ENCODE measurements around the gene TNFRSF13B. TPM values are rescaled to one million over a fixed set of nuclear protein-coding genes. Genes with fewer than 3 reads are reported as not detected.

The TNFRSF13B gene
- total RNA-seq, 1 donor from 2014 or later: not detected

- intact Hi-C loops (cut with DNase I): no loop called here
- no peak overlapping the region for H3K27ac ChIP-seq
- no peaks in the 10 kb centered on the region for H3K36me3 ChIP-seq
- H3K4me1 ChIP-seq: no peaks in the 10 kb centered on the region
- no peaks in the 10 kb centered on the region for H3K27me3 ChIP-seq
- H3K9me3 ChIP-seq: no peaks in the 10 kb centered on the region
- TF ChIP-seq, protein P1, sequence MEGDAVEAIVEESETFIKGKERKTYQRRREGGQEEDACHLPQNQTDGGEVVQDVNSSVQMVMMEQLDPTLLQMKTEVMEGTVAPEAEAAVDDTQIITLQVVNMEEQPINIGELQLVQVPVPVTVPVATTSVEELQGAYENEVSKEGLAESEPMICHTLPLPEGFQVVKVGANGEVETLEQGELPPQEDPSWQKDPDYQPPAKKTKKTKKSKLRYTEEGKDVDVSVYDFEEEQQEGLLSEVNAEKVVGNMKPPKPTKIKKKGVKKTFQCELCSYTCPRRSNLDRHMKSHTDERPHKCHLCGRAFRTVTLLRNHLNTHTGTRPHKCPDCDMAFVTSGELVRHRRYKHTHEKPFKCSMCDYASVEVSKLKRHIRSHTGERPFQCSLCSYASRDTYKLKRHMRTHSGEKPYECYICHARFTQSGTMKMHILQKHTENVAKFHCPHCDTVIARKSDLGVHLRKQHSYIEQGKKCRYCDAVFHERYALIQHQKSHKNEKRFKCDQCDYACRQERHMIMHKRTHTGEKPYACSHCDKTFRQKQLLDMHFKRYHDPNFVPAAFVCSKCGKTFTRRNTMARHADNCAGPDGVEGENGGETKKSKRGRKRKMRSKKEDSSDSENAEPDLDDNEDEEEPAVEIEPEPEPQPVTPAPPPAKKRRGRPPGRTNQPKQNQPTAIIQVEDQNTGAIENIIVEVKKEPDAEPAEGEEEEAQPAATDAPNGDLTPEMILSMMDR (IDR thresholded peaks at IDR 0.05): no peak
- no peak overlapping the region for H3K4me3 ChIP-seq
- DNase-seq (ENCODE audit: low spot score in 2 of 2): peak in 1 of 2 donors; percentile 39
Measured at GRCh38 chr17:16926571-16927451, 45.1 kb downstream of the TNFRSF13B start.

GRCh38 chr17:16926061-16926511, 45.8 kb downstream of the TNFRSF13B start:
- TF ChIP-seq, protein P1 (IDR thresholded peaks at IDR 0.05): no peak
- peak in 1 of 2 donors; percentile 55 for DNase-seq (ENCODE audit: low spot score in 2 of 2)
- Histone ChIP-seq H3K27me3 (no peaks in the 10 kb centered on the region), H3K4me3 (no peak overlapping the region), H3K27ac (no peak overlapping the region), H3K4me1 (no peaks in the 10 kb centered on the region), H3K9me3 (no peaks in the 10 kb centered on the region), H3K36me3 (no peaks in the 10 kb centered on the region)
- intact Hi-C loops (cut with DNase I): no loop called here

DNA sequence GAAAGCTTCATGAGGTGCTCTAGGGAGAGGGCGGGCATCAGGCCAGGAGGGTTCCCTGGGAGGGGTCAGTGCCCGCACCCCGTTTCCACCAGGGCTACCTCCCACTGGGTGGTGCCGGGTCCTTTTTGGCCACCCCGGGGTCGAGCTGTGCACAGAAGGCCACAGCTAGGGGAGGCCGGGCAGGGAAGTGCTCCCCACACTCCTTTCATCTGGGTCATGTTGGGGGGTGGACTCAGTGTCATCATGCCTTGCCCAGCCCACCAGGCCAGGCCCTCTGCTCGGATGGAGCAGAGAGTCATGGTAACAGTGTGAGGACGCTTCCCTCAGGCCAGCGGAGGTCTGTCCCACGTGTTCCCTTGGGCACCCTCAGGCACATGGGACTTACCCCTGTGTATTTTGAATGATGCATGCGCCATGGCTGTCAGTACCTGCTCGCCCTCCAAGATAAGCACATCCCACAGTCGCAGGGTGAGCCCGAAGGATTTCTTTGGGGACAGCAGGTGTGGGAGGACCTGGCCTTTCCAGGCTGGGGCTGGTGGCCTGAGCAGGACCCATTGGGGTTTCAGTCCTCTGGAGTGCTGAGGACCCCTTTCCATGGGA, 46.4 kb downstream of the TNFRSF13B start:
- H3K9me3 ChIP-seq: no peaks in the 10 kb centered on the region
- no peaks in the 10 kb centered on the region for H3K36me3 ChIP-seq
- no peaks in the 10 kb centered on the region for H3K4me1 ChIP-seq
- intact Hi-C loops (cut with DNase I): no loop called here
- DNase-seq (ENCODE audit: low spot score in 2 of 2): peak in 1 of 2 donors; percentile 46
- no peak overlapping the region for H3K4me3 ChIP-seq
- H3K27me3 ChIP-seq: no peaks in the 10 kb centered on the region
- no peak overlapping the region for H3K27ac ChIP-seq
- TF ChIP-seq, protein P1 (IDR thresholded peaks at IDR 0.05): no peak

DNA sequence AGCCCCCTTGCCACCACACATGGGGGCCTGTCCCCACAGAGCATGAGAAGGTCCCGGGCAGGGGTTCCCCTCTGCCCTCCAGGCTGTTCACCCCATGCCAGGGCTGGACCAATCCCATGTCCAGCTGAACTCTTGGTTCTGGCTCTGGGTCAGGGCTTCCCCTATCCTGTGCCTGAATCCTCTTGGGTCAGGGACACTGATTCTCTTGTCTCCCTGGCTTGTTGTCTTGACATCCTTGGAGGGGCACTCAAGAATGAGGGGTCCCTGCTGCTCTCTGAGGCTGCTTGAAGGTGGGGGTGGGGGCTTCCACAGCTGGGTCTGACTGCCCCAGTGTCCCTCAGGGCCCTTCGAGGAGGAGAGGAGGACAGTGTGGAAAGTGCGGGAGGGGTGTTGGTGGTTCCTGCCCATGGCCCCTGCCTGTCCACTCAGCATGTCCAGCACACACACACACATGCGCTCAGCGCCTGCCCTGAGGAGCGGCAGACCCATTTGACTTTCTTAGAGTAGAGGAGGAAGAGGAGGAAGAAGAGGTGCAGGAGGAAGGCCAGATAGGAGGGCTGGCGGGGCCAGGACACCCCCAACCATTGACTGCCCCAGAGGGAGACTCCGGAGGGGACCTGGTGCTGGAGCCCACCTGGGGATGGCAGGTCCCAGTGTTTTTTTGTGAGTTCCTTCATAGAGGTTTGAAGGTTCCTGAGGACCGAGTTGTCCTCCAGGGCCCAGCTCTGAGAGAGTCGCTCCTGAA, 47.0 kb downstream of the TNFRSF13B start:
- Histone ChIP-seq H3K4me1 (no peaks in the 10 kb centered on the region), H3K36me3 (no peaks in the 10 kb centered on the region), H3K27ac (no peak overlapping the region), H3K4me3 (no peak overlapping the region), H3K9me3 (no peaks in the 10 kb centered on the region), H3K27me3 (no peaks in the 10 kb centered on the region)
- intact Hi-C loops (cut with DNase I): no loop called here
- TF ChIP-seq, protein P1 (IDR thresholded peaks at IDR 0.05): no peak
- DNase-seq (ENCODE audit: low spot score in 2 of 2): peak in 1 of 2 donors; percentile 42

DNA sequence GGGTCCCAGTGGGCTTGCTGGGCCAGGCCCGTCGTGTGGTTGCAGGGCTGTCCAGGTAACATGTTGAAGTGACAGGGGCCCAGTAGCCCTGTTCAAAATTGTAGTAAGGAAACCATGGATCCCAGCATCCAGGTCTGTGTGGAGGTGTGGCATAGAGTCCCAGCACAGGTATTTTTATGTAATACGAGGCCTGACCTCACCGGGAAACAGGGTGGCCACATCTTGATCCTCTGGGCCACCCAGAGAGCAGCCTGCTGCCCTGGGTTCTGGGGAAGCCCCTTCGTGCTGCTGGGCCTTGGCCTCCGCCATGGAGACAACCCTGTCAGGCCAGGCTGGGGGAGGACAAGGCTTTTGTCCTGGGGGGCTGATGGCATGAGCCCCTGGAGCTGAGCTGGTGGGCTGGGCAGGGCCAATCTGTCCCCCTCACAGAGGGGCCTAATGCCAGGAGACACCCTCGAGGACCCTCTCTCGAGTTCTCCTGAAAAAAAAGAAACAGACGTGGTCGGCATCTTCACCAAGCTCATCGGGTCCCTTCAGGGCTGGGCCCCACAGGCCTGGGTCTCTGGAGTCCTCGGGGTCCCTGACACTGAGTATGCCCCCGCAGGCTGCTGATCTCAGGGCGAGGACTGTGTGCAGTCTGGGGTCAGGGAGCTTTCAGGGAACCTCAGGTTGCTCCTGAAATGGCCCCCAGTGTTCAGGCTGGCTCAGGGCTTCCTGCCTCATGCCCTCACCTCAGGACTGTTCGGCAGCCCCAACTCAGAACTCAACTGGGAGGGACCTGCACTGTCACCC, 47.8 kb downstream of the TNFRSF13B start:
- Histone ChIP-seq H3K4me3 (no peak overlapping the region), H3K4me1 (no peaks in the 10 kb centered on the region), H3K27ac (no peak overlapping the region), H3K36me3 (no peaks in the 10 kb centered on the region), H3K27me3 (no peaks in the 10 kb centered on the region), H3K9me3 (no peaks in the 10 kb centered on the region)
- intact Hi-C loops (cut with DNase I): no loop called here
- DNase-seq (ENCODE audit: low spot score in 2 of 2): peak in 1 of 2 donors; percentile 45
- TF ChIP-seq, protein P1 (IDR thresholded peaks at IDR 0.05): no peak
